Raji (cell line): ENCODE measurements around the gene THBS2.

Experiments
- POLR2A ChIP-seq: IDR thresholded peaks from 2 replicates; pipeline ENCODE4 v1.6.1; 2011; ENCODE audit warnings: low read depth, low read length, control low read depth; ENCODE audit not compliant: insufficient read depth

Gene THBS2

DNA sequence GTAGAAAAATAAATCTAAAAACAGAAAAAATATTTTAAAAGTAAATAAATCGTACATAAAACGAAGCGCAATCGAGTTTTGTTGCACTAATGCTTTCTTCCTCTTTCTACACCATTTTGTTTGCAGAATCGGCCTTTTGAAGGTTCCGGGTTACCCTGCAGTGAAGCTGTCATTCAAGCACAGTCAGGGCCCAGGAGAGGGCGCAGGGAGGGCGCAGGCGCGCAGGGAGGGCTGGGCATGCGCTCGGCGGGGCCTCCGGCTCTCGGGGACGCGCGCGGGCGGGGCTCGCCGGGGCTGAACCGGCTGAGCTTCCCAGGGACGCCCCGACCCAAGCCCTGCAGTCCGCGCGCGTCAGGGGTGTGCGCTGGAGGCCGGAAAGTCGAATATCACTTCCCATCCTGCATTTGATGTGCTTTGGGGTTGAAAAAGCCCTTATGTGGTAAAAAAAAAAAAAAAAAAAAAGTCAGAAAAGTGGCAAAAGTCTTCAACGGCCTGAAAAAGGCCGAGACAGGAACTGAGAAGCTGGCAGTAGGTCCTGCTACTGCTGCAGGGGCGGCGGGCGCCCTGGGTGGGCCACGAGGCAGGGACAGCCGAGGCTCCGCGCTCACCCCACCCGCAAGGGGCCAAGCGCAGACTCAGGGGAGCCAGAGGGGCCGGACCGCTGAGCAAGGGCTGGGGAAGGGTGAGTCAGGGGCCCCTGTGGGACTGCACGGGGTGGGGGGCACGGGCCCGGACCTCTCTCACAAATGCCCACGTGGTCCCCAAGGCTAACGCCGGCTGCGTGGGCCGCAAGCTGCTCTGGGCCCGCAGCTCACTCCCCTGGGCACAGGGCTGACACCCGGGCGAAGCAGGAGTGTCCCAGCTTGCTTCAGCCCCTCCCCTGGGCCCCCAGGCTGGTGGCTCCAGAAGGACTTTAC lies 40.5 kb downstream of the THBS2 start:
- TF ChIP-seq POLR2A: no peak

DNA sequence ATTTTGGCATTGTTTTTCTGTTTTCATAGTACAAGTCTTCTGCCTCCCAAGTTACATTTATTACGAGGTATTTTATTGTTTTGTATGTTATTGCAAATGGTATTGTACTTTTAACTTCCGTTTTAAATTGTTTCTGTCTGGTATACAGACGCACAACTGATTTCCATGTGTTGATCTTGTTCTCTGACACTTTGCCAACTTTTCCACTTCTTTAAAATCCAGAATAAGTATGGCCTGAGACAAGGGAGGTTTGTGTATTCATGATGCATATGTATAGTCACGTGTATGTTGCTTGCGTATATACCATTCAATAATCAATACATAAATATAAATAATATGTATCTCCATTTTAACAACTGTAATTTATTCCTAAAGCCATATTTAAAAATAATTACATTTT lies 41.2 kb downstream of the THBS2 start:
- no peak for TF ChIP-seq POLR2A

DNA sequence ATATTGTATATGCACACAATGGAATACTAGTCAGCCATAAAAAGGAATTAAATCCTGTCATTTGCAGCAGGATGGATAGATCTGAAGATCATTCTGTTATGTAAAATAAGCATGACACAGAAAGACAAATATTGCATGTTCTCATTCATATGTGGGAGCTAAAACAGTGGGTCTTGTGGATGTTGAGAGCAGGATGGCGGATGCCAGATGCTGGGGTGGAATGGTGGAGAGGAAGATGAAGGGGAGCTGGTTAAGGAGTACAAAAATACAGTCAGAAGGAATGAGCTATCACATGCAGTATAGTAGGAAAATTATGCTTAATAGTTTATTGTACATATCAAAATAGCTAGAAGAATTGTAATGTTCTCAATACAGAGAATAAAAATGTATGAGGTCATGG lies 41.8 kb downstream of the THBS2 start:
- no peak for TF ChIP-seq POLR2A

DNA sequence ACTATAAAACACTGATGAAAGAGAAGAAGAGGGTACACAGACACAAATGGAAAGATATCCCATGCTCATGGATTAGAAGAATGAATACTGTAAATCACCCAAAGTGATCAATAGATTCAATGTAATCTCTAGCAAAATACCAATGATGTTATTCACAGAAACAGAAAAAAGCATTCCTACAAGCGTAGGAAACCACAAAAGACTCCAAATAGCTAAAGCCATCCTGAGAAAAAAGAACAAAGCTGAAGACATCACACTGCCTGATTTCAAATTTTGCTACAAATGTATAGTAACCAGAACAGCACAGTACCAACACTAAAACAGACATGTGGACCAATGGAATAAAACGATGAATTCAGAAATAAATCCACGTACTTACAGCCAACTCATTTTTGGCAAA lies 43.0 kb downstream of the THBS2 start:
- TF ChIP-seq POLR2A: no peak

DNA sequence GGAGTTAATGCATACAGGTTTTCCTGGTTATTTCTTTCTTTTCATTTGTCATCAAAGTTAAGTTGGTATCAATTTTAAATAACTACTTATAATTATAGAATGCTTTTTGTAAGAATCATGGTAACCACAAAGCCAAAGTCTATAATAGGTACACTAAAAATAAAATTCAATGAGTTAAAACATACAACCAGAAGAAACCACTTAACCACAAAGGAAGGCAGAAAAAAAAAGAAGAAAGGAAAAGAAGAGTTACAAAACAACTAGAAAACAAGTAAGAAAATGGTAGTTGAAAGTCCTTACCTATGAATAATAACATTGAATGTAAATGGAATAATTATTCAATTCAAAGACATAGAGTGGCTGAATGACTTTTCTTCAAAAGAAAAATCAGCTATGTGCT lies 45.6 kb downstream of the THBS2 start:
- TF ChIP-seq POLR2A: no peak

DNA sequence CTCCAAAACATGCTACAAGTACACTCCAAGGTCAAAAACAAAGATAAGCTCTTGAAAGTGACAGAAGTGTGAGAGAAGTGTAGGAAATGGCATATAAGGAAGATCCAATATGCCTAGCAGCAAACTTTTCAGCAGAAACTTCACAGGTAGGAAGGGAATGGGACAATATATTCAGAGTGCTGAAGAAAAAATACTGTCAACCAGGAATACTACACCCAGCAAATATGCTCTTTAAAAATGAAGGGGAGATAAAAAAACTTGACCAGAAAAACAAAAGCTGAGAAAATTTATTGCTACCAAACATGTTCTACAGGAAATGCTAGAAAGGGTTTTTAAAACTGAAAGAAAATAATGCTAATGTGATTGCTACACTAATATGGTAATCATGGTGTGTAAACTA lies 46.2 kb downstream of the THBS2 start:
- no peak for TF ChIP-seq POLR2A

DNA sequence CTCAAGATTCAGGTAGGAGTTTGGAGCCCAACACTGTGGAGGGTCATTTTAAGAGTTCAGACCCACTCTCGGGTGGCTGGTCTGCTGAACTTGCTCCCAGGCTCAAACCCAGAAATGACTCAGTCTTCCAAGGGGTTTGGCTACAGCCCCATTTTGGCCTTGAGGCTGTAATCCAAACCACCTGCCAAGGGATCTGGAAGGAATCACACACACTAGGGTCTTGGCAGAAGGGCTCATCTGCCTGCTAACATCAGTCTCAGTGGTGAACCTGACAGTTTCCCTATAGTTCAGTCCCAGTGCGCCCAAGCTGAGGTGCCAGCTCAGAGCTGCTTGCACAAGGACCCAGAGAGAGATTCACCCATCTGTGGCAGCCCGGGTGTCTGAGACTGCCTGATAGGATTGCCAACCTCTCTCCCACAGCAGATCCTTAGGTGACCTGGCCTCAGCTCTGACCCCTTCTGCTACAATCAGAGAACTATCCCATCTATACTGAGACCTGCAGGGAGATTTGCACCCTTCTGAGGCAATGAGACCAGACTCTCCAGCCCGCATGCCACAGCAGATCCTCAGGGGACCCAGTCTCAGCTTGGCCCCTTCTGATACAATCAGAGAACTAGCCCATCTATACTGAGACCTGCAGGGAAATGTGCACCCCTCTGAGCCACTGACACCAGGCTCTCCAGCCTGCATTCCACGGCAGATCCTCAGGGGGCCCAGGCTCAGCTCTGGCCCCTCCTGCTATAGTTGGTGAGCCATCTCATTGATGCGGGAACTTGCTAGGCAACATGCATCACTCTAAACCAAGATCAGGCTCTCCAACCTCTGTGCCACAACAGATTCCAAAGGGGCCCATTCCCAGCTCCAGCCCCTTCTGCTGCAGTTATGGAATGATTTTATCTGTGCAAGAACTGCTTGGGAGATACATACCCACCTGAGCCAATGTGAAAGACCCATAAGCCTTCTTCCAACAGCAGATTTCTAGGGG lies 48.2 kb downstream of the THBS2 start:
- TF ChIP-seq POLR2A: no peak

DNA sequence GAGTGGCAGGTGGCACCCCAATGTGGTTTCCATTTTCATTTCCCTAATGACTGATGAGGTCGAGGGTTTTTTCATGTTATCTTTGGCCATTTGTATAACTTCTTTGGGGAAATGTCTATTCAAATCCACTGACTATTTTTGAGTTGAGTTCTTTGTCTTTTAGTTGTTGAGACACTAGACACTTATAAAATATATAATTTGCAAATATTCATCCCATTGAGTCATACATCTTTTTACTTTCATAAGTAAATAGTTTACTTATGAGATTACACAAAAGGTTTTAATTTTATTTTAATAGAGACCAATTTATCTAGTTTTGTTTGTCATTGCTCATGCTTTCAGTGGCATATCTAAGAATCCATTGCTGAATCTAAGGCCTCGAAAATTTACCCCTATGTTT lies 49.5 kb downstream of the THBS2 start:
- TF ChIP-seq POLR2A: no peak

DNA sequence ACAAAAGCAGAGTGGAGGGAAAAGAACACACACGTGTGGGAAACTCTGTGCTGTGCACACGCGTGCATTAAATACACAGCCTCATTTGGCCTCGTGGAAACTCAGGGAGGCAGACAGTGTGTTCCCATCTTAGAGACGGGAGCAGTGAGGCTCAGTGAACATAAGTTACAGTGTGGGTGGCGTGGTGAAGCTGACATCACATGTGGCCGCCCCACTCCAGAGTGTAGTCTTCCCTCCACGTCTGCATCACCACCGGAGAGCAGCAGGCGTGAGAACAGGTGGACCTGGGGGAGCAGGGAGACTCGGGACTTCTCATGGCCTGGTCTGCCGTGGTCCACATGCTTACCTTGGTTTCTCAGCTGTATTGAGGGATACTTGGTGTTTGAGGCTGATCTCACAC lies 51.7 kb downstream of the THBS2 start:
- no peak for TF ChIP-seq POLR2A

DNA sequence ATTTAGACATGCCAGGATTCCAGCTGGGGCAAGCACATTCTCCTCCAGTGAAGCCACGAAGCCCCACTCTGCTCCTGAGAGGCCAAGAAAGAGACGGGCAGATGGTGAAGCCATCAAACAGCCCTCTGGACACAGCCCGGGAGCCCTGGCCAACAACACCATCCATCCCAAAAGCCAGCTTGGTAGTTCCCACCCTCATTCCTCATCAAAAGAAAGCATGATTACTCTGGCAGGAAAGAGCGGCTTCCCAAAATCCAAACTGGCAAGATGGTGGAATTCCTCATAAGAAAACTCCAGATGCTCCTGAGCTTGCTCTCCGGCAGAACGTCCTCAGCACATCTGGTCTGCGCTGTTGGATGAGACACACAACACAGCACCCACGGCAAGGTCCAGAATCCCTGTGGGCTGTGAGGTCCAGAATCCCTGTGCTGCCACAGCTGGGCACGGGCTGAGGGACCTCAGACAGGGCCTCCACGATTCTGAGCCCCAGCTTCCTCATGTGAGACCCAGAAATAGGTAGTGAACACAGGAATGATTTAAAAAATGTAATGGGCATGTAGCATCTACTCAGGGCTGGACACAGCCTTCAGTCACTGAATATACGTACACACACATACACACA lies 52.6 kb downstream of the THBS2 start:
- no peak for TF ChIP-seq POLR2A

DNA sequence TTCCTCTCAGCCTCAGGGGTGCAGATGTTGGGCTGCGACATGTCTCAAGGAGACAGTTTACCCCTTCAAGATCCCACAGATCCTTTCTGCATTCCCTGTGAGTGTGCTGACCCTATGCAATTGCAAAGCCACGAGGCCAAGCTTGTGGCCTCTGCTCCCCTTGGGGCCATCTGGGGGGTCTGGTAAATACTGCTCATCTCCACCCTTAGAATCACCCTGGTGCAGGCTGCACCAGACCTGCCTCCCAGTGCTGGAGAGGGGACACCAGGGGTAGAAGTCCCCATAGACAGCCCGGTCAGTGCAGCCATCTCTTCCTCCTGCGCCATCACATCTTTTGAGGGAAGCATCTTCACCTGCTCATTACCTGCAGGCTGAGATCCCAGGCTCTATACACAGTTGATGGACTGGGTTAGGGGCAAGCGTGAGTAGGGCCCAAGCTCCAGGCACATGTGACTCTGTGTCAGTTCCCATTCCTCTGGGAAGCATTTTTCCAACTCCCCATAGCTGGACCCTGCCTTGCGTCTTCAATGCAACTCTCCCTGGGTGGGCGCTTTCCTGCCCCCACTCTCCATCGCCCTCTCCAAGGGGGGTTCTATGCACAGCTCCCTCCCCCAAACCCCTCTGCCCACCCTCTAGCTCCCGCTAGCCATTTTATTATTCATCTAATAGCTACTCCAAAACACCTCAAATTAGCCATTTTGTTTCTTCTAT lies 53.9 kb downstream of the THBS2 start:
- no peak for TF ChIP-seq POLR2A

DNA sequence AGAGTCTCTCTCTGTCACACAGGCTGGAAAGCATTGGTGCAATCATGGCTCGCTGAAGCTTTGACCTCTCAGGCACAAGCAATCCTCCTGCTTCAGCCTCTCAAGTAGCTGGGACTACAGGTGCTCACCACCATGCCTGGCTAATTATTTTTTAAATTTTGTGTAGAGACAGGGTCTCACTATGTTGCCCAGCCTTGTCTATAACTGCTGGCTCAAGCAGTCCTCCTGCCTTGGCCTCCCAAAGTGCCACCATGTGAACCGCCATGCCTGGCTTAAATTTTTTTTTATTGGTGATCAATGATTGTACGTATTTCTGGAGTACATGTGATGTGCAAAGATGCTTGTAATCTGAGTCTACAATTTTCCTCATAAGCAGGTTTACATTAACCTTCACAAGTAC lies 54.8 kb downstream of the THBS2 start:
- no peak for TF ChIP-seq POLR2A

DNA sequence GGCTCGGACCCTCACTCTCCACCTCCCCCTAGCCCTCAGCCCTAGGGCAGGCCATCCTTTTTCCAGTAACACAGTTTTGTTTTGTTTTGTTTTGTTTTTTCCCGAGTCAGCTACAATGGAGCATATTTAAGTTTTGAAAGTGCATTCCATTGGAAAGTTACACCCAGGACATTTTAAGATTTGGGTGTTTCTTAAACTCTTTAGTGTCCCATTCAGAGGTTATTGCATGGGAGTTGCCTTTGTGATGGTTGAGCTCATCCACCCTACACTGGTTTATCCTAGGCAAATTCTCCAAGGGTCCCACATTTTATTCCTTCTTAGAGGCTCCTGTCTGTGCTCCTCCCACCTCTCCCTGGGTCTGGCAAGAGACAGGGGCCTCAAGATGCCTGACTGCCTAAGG lies 58.9 kb downstream of the THBS2 start:
- TF ChIP-seq POLR2A: no peak

DNA sequence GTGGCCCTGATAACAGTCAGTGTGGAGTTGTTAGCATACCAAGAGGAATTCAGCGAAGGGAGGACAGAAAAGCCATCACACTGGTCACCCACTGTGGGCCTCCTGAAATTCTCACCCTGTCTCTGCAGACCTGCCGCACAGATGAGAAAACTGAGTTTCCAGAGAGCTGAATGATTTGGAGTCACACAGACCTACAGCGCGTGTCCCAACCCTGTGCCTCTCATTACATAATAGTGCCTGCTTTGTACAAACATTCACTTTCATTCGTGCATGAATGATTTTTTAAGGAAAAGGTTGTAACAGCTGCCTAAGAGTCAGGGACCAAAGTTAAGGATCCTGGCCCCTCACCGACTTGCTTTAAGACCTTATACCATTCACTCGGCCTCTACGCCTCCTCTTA lies 62.7 kb downstream of the THBS2 start:
- no peak for TF ChIP-seq POLR2A

DNA sequence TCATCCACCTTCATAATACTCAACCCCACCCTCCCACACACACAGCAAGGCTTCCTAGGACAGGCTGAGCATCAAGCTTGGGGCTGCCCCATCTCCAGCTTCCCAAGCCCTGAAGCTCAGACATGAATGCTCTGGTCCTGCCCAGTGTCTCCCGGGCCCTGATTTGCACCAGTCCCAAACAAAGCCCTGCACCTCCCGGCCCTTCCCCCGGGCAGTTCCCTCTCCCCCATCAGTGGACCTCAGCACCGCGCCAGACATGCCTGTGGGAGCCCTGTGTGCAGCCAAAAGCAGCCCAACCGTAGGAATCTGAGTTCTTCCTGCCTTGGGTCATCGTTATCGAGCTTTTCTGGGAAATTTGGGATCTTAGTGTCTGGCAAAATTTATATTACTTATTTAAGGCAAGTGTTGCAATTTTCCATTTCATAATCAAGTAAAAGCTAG lies 63.5 kb downstream of the THBS2 start:
- TF ChIP-seq POLR2A: no peak
